GM18505 (cell line): ENCODE measurements around the gene CTAG2.
"Not testable (repeated sequence)": the region's sequence is repeated elsewhere in the genome, so short reads cannot be mapped to it uniquely, and the experiment has no call there.

Source experiments
- ATAC-seq: cut with Tn5 transposase; IDR thresholded peaks from one replicate; pipeline ENCODE4 v1.9.1; 2021; ENCODE audit not compliant: unreplicated experiment
- POLR2A ChIP-seq: IDR thresholded peaks from 4 replicates; pipeline ENCODE4 v1.6.1; 2011; ENCODE audit warnings: borderline replicate concordance; ENCODE audit not compliant: insufficient read depth, insufficient read length; ENCODE audit errors: extremely low read depth

CTAG2 gene

GRCh38 chrX:154653413-154653812 is at the start of gene CTAG2:
Gene CTAG2, minus strand, starts transcription at chrX:154653579. Its CDS starts 64 bp downstream, at chrX:154653515.
- ATAC-seq = not testable (repeated sequence)

- no peak for ATAC-seq
- no peak for TF ChIP-seq POLR2A
These were observed 45.4 kb upstream of the CTAG2 start for GRCh38 chrX:154698630-154699248.

- no peak for ATAC-seq
- no peak for TF ChIP-seq POLR2A
These were observed 43.3 kb upstream of the CTAG2 start for GRCh38 chrX:154696676-154697045.

GRCh38 chrX:154695911-154696675 is 42.7 kb upstream of the CTAG2 start:
- no peak for ATAC-seq
- no peak for TF ChIP-seq POLR2A

- no peak for ATAC-seq
- no peak for TF ChIP-seq POLR2A
These were observed 40.0 kb upstream of the CTAG2 start for GRCh38 chrX:154693394-154693793.

- not testable (repeated sequence) for ATAC-seq
These were observed 37.1 kb upstream of the CTAG2 start for GRCh38 chrX:154690438-154690837.

GRCh38 chrX:154672084-154672483 is 18.7 kb upstream of the CTAG2 start:
- not testable (repeated sequence) for ATAC-seq

GRCh38 chrX:154670848-154671247 is 17.5 kb upstream of the CTAG2 start:
- not testable (repeated sequence) for ATAC-seq

- TF ChIP-seq POLR2A = no peak
- no peak for ATAC-seq
These were observed 8.5 kb upstream of the CTAG2 start for GRCh38 chrX:154661899-154662298.

- no peak for TF ChIP-seq POLR2A
- no peak for ATAC-seq
These were observed 7.8 kb upstream of the CTAG2 start for GRCh38 chrX:154661170-154661569.

GRCh38 chrX:154660541-154660940 is 7.2 kb upstream of the CTAG2 start:
- TF ChIP-seq POLR2A = no peak
- no peak for ATAC-seq

GRCh38 chrX:154658957-154659356 is 5.6 kb upstream of the CTAG2 start:
- no peak for TF ChIP-seq POLR2A
- ATAC-seq = no peak

GRCh38 chrX:154658187-154658586 is 4.8 kb upstream of the CTAG2 start:
- no peak for TF ChIP-seq POLR2A
- ATAC-seq = no peak

GRCh38 chrX:154657226-154657805 is 3.9 kb upstream of the CTAG2 start:
- no peak for ATAC-seq
- no peak for TF ChIP-seq POLR2A
